Measurements from ENCODE around the gene FAM124A. TPM values are rescaled to one million over a fixed set of nuclear protein-coding genes. Genes with fewer than 3 reads are reported as not detected.

The FAM124A gene
- total and polyA plus RNA-seq, 12 donors, result 2.1 to 14.0 (median 7.0) TPM

- no peak for TF ChIP-seq CTCF (IDR thresholded peaks at IDR 0.05)
Observed at GRCh38 chr13:51243832-51244231, 21.6 kb downstream of the FAM124A start.

GRCh38 chr13:51244637-51245405 is 22.6 kb downstream of the FAM124A start:
- TF ChIP-seq CTCF (IDR thresholded peaks at IDR 0.05), result no peak
- H3K36me3 ChIP-seq, result no peaks in the 10 kb centered on the region
- intact Hi-C loops (cut with DNase I), result loop anchor here in 1 of 10 donors (5.0 kb wide), 1 partner anchor 37 kb away; no protein-coding TSS in a partner anchor
- H3K9me3 ChIP-seq, result no peaks in the 10 kb centered on the region
- DNase-seq (no peak), ATAC-seq (no peak)
- peak overlapping the region in 1 of 10 donors; percentile 77 for H3K27ac ChIP-seq
- H3K27me3 ChIP-seq, result no peaks in the 10 kb centered on the region
- peaks cover 5 to 45% (median 27%) of the 10 kb centered on the region in 9 donors for H3K4me1 ChIP-seq
- no peak overlapping the region for H3K4me3 ChIP-seq
- WGBS, 2 donors, result 75% methylated on average over 14 of the region's 14 CpGs

More at GRCh38 chr13:51243832-51244231, 21.6 kb downstream of the FAM124A start:
- no peak overlapping the region for H3K4me3 ChIP-seq
- no peaks in the 10 kb centered on the region for H3K9me3 ChIP-seq
- H3K27me3 ChIP-seq, result no peaks in the 10 kb centered on the region
- DNase-seq (no peak), ATAC-seq (peak in 1 of 8 donors; percentile 16)
- H3K4me1 ChIP-seq, result peaks cover 5 to 46% (median 25%) of the 10 kb centered on the region in 9 donors
- intact Hi-C loops (cut with DNase I), result loop anchor here in 1 of 10 donors (5.0 kb wide), 1 partner anchor 38 kb away; no protein-coding TSS in a partner anchor
- 55 to 66% methylated on average over 8 of the region's 8 CpGs for WGBS, 2 donors
- H3K27ac ChIP-seq, result peak overlapping the region in 1 of 10 donors; percentile 9
- H3K36me3 ChIP-seq, result peaks cover 0 to 3% (median 0%) of the 10 kb centered on the region in 9 donors

GRCh38 chr13:51245583-51245982 is 23.4 kb downstream of the FAM124A start:
- no peak for TF ChIP-seq CTCF (IDR thresholded peaks at IDR 0.05)
- ATAC-seq (no peak), DNase-seq (no peak)
- Histone ChIP-seq H3K27ac (peak overlapping the region in 8 of 10 donors; percentile 59 to 84 (median 74)), H3K9me3 (no peaks in the 10 kb centered on the region), H3K4me1 (peaks cover 3 to 37% (median 20%) of the 10 kb centered on the region in 9 donors), H3K4me3 (no peak overlapping the region), H3K36me3 (no peaks in the 10 kb centered on the region), H3K27me3 (no peaks in the 10 kb centered on the region)
- intact Hi-C loops (cut with DNase I), result no loop called here
- 44 to 70% methylated on average over 2 of the region's 2 CpGs for WGBS, 2 donors

GRCh38 chr13:51246025-51246417 is 23.8 kb downstream of the FAM124A start:
- intact Hi-C loops (cut with DNase I), result no loop called here
- no peak for TF ChIP-seq CTCF (IDR thresholded peaks at IDR 0.05)
- no peak for DNase-seq
- 35 to 39% methylated on average over 4 of the region's 4 CpGs for WGBS, 2 donors
- Histone ChIP-seq H3K9me3 (no peaks in the 10 kb centered on the region), H3K36me3 (no peaks in the 10 kb centered on the region), H3K4me3 (peak overlapping the region in 1 of 10 donors; percentile 13), H3K27ac (peak overlapping the region in 9 of 10 donors; percentile 59 to 84 (median 71)), H3K4me1 (peaks cover 0 to 36% (median 15%) of the 10 kb centered on the region in 9 donors), H3K27me3 (no peaks in the 10 kb centered on the region)
- peak in 7 of 8 donors; percentile 11 to 52 (median 31) for ATAC-seq

Measured in heart right ventricle (tissue), 16 donors.